T-helper 1 cell treated with Interleukin-12 subunit alpha and Interleukin-12 subunit beta and Interleukin-4 antibody, amounts not matched to agents 30 ng/mL and 1 ng/mL, for 36 hours (primary cell): ENCODE results near the gene SCAF1. TPM values are rescaled to one million over a fixed set of nuclear protein-coding genes. Genes with fewer than 3 reads are reported as not detected.

ENCODE experiments used
- intact Hi-C: fragments of 100-400 bp; cut with micrococcal nuclease; formaldehyde crosslinking; loops from one replicate; pipeline ENCODE4 v1.15.1; 2024
- total RNA-seq: library from RNA; stranded (reverse); gene quantifications from 2 replicates; pipeline ENCODE4 v1.2.3, GENCODE V29; 2022

The SCAF1 gene
- total RNA-seq, 1 donor from 2014 or later, result 72.1 TPM

- intact Hi-C loops, result loop anchor here (1.0 to 5.0 kb wide), 19 partner anchors 25 to 1148 kb away; partner anchors contain the start of genes AKT1S1, ASPDH, BCL2L12 and DBP
Observed at GRCh38 chr19:49640113-49640898, 1.7 kb upstream of the SCAF1 start, which contains the start of gene RRAS. TSS of gene RRAS (minus strand) at chr19:49640143. CDS start at chr19:49640098, 45 bp downstream.

DNA sequence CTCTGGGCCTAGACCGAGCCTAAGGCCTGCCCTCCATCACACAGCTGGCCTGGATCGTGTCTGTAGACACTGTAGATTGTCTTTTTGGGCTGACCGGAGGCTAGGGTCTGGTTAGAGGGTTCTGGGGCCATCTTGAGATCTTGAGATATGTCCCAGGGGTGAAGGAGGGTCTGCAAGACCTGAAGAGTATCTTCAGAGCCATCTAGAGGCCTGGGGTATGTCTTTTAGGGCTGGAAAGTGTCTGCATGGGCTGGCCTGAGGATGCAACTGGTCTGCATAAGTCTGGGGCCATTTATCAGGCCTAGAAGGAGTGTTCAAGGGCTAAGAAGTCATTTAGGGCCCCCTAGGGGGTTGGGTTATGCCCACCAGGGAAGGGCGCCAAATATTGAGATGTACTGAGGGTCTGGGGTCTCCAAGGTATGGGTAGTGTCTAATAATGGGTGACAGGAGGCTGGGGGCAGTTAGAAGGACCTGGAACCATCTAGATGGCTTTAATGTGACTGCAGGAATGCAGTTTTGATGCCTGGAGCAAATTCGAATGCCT, 555 bp downstream of the SCAF1 start:
- intact Hi-C loops, result loop anchor here (2.0 to 5.0 kb wide), 4 partner anchors 74 to 930 kb away; partner anchors contain the start of genes ASPDH, JOSD2 and KCNC3

DNA sequence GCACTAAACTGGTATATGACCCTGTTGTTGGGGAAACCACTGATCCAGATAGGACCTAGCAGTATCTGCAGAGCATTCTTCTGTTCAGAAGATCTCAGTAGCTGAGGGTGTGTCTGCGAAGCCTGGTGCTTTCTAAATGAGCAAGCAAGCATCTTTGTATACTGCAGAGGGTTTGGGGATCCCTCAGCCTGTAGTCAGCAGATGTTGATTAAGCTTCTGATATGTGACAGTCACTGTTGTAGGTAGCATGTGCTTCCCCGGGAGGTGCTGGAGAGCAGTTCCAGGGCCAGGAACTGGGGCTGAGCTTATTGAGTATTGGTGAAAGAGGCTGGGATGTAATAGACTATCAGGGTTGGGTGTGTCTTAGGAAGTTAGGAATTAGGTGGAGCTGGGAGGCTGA, 1.5 kb downstream of the SCAF1 start:
- intact Hi-C loops, result loop anchor here (2.0 to 5.0 kb wide), 4 partner anchors 73 to 931 kb away; partner anchors contain the start of genes ASPDH, JOSD2 and KCNC3

- intact Hi-C loops, result no loop called here
Observed at GRCh38 chr19:49645592-49645991, 3.6 kb downstream of the SCAF1 start.

GRCh38 chr19:49645995-49646394, 4.0 kb downstream of the SCAF1 start:
- intact Hi-C loops, result no loop called here

GRCh38 chr19:49646586-49646985, 4.6 kb downstream of the SCAF1 start:
- intact Hi-C loops, result no loop called here

DNA sequence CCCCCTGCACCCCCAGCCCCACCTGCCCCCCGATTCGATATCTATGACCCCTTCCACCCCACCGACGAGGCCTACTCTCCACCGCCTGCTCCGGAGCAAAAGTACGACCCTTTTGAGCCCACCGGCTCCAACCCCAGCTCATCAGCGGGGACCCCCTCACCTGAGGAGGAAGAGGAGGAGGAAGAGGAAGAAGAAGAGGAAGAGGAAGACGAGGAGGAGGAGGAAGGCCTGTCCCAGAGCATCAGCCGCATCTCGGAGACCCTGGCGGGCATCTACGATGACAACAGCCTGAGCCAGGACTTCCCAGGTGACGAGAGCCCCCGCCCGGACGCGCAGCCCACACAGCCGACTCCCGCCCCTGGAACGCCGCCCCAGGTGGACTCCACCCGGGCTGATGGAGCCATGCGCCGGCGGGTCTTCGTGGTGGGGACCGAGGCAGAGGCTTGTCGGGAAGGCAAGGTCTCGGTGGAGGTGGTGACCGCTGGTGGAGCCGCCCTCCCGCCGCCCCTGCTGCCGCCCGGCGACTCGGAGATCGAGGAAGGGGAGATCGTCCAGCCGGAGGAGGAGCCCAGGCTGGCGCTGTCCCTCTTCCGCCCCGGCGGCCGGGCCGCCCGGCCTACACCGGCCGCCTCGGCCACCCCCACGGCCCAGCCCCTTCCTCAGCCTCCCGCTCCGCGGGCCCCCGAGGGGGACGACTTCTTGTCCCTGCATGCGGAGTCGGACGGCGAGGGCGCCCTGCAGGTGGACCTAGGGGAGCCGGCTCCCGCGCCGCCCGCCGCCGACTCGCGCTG, 9.2 kb downstream of the SCAF1 start:
- intact Hi-C loops, result no loop called here

DNA sequence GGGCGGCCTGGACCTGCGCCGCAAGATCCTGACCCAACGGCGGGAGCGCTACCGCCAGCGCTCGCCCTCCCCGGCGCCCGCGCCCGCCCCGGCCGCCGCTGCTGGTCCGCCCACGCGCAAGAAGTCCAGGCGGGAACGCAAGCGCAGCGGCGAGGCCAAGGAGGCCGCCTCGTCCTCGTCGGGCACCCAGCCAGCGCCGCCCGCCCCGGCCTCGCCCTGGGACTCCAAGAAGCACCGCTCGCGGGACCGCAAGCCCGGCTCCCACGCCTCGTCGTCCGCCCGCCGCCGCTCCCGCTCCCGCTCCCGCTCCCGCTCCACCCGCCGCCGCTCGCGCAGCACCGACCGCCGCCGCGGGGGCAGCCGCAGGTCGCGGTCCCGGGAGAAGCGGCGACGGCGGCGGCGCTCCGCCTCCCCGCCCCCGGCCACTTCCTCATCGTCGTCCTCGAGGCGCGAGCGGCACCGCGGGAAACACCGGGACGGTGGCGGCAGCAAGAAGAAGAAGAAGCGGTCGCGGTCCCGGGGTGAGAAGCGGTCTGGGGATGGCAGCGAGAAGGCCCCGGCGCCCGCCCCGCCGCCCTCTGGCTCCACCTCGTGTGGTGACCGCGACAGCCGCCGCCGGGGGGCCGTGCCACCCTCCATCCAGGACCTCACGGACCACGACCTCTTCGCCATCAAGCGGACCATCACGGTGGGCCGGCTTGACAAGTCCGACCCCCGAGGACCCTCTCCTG, 10.0 kb downstream of the SCAF1 start:
- intact Hi-C loops, result no loop called here

- intact Hi-C loops, result no loop called here
Observed at GRCh38 chr19:49652551-49653465, 10.8 kb downstream of the SCAF1 start.

GRCh38 chr19:49653466-49653806, 11.4 kb downstream of the SCAF1 start:
- intact Hi-C loops, result no loop called here

- intact Hi-C loops, result no loop called here
Observed at GRCh38 chr19:49654581-49654980, 12.6 kb downstream of the SCAF1 start.

DNA sequence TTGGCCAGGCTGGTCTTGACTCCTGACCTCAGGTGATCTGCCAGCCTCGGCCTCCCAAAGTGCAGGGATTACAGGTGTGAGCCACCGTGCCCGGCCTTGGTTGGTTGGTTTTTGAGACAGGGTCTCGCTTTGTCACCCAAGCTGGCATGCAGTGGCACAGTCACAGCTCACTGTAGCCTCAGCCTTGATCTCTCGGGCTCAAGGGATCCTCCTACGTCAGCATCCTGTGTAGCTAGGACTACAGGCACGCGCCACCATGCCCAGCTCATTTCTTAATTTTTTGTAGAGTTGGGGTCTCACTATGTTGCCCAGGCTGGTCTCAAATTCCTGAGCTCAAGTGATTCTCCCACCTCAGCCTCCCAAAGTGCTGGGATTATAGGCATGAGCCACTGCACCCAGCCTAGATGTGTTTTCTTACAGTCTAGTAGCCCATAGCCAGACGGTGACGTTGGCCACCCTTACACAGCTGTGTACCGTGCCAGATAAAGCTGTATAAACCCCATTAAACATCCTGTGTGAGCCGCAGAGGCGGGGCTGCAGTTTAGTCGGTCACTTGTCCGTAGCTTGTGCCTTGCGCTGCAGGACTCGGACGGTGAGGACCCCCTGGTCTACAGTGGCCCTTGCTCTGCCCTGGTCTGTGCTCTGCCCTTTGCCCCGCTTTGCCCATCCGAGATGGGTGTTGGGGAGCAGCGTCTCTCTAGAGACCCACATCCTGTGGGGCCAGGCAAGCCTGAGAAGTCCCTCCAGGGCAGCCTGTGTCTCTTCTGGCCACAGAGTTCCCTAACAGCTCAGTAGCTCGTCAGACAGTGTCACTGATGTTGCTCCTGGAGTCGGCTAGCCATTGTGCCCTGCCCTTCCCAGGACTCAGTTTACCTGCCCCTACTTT, 13.8 kb downstream of the SCAF1 start:
- intact Hi-C loops, result no loop called here

- intact Hi-C loops, result no loop called here
Observed at GRCh38 chr19:49656456-49657109, 14.6 kb downstream of the SCAF1 start.

GRCh38 chr19:49657493-49658138, 15.6 kb downstream of the SCAF1 start:
- intact Hi-C loops, result no loop called here

DNA sequence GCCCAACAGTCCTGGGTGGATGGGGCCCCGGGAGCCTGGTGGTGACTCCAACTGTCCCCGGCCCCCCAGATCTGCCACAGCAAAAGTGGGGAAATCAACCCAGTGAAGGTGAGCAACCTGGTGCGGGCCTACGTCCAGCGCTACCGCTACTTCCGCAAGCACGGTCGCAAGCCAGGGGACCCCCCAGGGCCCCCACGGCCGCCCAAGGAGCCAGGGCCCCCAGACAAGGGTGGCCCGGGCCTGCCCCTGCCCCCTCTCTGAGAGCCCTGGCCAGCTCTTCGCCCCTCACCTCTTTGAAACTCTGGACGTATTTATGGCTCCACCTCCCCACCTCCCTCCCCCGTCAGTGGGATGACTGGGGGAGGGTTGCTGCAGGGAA, 16.1 kb downstream of the SCAF1 start:
- intact Hi-C loops, result no loop called here

DNA sequence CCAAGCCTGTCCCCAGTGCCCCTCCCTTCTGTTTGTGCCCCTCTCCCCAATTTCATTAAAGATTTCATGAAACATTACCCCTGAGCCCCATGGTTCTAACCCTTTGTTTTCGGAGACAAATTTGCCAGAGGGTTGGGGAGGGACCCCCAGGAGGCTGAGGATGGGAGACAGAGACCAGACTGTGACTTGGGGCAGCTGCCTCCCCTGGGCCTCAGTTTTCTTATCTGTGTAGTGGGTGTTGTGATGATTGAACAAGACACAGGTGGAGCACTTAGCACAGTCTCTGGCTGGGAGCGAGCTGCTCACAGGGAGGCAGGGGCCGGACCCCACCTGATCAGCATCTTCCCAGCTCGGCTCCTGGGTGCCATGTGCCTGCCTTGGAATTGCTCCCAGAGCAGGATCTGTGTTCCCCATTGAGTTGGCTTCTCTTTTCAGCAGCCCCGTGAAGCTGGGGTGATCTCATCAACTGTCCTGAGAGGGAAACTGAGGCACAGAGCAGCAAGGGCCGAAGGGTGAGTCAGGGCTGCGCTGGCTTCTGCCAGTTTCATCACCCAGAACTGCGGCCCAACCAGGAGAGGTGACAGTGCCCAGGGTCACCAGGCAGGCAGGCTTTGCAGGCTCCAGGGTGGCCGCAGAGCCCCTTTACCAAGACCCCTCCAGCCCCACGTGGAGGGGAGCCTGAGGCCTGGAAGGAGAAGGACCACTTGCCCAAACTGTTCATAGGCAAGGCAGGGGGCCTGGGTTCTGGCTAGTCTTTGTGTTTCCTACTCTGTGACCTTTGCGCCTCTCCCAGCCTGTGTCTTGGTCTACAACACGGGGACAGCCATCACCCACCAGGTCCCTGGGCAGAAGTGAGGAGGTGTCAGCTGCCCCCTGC, 16.8 kb downstream of the SCAF1 start:
- intact Hi-C loops, result no loop called here

DNA sequence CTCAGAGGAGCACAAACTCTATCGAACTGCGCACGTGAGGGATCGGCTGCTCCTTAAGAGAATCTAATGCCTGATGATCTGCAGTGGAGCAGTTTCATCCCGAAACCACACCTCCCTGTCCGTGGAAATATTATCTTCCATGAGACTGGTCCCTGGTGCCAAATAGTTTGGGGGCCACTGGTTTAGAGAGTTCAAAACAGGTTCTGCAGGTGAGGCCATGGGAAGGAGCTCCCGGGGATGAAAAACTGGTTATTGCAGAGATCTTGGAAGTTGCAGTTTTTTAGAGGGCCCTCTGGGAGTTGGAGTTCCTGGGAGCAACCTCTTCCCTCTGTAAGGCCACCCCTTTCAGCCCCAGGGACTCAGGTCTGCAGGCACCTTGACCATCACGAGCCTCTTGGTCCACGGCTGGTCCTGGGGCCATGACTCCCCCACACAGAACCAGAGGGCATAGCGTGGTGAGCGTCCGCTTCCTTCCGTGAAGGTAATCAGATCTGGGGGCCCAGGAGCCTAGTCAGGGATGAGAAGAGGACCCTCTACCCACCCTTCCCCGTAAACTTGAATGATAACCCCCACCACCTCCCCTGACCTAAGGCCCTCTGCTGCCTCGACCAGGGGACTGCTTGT, 18.4 kb downstream of the SCAF1 start:
- intact Hi-C loops, result loop anchor here (10.0 kb wide), 1 partner anchor 1486 kb away; the partner anchor contains the start of genes LIG1 and ZSWIM9
